Motor neuron (in vitro differentiated cells): ENCODE measurements around the gene AKAP13. TPM values are rescaled to one million over a fixed set of nuclear protein-coding genes. Genes with fewer than 3 reads are reported as not detected.

Source experiments
- ATAC-seq, 8 experiments: fragments of 200-7000 bp; cut with Tn5 transposase; replicated peaks in 6 of 8; 2 replicates each; pipeline ENCODE4 v1.8.0; 2021; ENCODE audit warnings: mild to moderate bottlenecking in 8 of 8, moderate library complexity in 8 of 8
- H3K27ac ChIP-seq, 2 donors: fragments of 250-450 bp; sonication (Bioruptor Pico); 2 replicates each; pipeline ENCODE4 v1.9.0; 2021; ENCODE audit warnings: antibody characterized with exemption in 2 of 2, mild to moderate bottlenecking in 2 of 2, moderate library complexity in 1 of 2
- H3K4me1 ChIP-seq, 2 donors: fragments of 250-450 bp; sonication (Bioruptor Pico); replicated peaks in 1 of 2; 2 replicates each; pipeline ENCODE4 v1.6.1; 2021; ENCODE audit warnings: antibody characterized with exemption in 2 of 2, mild to moderate bottlenecking in 2 of 2, moderate library complexity in 1 of 2
- H3K4me3 ChIP-seq, 5 donors: fragments of 250-450 bp; sonication (Bioruptor Pico); 2 replicates each; pipeline ENCODE4 v1.9.0; 2021; ENCODE audit warnings: antibody characterized with exemption in 5 of 5, mild to moderate bottlenecking in 5 of 5, moderate library complexity in 4 of 5
- WGBS, 10 experiments: fragments of 450-650 bp; shearing (Covaris generic); methylation state at CpG; one replicate each; pipeline ENCODE4 v1.0.0; 2022; 5-methylcytosine and 5-hydroxymethylcytosine counted together
- in situ Hi-C, 9 experiments: fragments of 400-800 bp; cut with MboI; loops; one replicate each; pipeline ENCODE4 v1.15.0; 2021; ENCODE audit warnings: low sequenced_read_pairs in 9 of 9, low pct_unique_long_range_greater_than_20kb in 2 of 9; ENCODE audit not compliant: unreplicated experiment in 9 of 9
- total RNA-seq, 8 experiments: library from RNA; unstranded; fragments of 300-600 nt; gene quantifications; 2 replicates each; pipeline versions ENCODE4 v1.2.3 to v1.2.4, GENCODE V29; 2022

AKAP13 gene
- total RNA-seq, 8 experiments from 2014 or later: 18.6 to 60.2 (median 38.2) TPM

GRCh38 chr15:85497172-85497569, 116.8 kb downstream of the AKAP13 start:
- no peak overlapping the region for H3K4me3 ChIP-seq
- in situ Hi-C loops: loop anchor here in 3 of 9 experiments (25.0 kb wide), 2 partner anchors 185 to 340 kb away; no protein-coding TSS in a partner anchor
- 80 to 100% (median 94%) methylated on average over 1 to 2 of the region's 2 CpGs; no CpG with 5 or more reads in 2 of the 10 experiments for WGBS, 10 experiments

GRCh38 chr15:85498471-85498870, 118.1 kb downstream of the AKAP13 start:
- in situ Hi-C loops: loop anchor here in 3 of 9 experiments (25.0 kb wide), 2 partner anchors 186 to 339 kb away; no protein-coding TSS in a partner anchor
- ATAC-seq: no peak
- Histone ChIP-seq H3K27ac (no peak overlapping the region), H3K4me1 (peaks cover 19 to 39% of the 10 kb centered on the region in 2 donors), H3K4me3 (no peak overlapping the region)
- 74 to 100% (median 91%) methylated on average over 1 to 6 of the region's 6 CpGs for WGBS, 10 experiments

More at GRCh38 chr15:85497172-85497569, 116.8 kb downstream of the AKAP13 start:
- Histone ChIP-seq H3K4me1 (peaks cover 19 to 39% of the 10 kb centered on the region in 2 donors), H3K27ac (no peak overlapping the region)
- no peak for ATAC-seq

- 18 to 87% (median 64%) methylated on average over 2 to 7 of the region's 7 CpGs for WGBS, 10 experiments
- Histone ChIP-seq H3K4me1 (peaks cover 14 to 34% of the 10 kb centered on the region in 2 donors), H3K4me3 (no peak overlapping the region), H3K27ac (no peak overlapping the region)
- ATAC-seq: peak; percentile 52 to 87 (median 61)
- in situ Hi-C loops: loop anchor here in 3 of 9 experiments (25.0 kb wide), 2 partner anchors 187 to 338 kb away; no protein-coding TSS in a partner anchor
These were observed 119.0 kb downstream of the AKAP13 start for GRCh38 chr15:85499371-85499887.

GRCh38 chr15:85500060-85500708, 119.8 kb downstream of the AKAP13 start:
- Histone ChIP-seq H3K4me3 (no peak overlapping the region), H3K27ac (no peak overlapping the region)
- 54 to 100% (median 90%) methylated on average over 1 to 5 of the region's 6 CpGs for WGBS, 10 experiments

GRCh38 chr15:85500729-85501128, 120.3 kb downstream of the AKAP13 start:
- Histone ChIP-seq H3K27ac (no peak overlapping the region), H3K4me1 (peaks cover 14 to 25% of the 10 kb centered on the region in 2 donors), H3K4me3 (no peak overlapping the region)
- WGBS, 10 experiments: 60 to 100% (median 71%) methylated on average over 1 to 3 of the region's 4 CpGs; no CpG with 5 or more reads in 4 of the 10 experiments
- in situ Hi-C loops: no loop called here
- peak in 3 of 8 experiments; percentile 41 to 51 (median 44) for ATAC-seq

More at GRCh38 chr15:85500060-85500708, 119.8 kb downstream of the AKAP13 start:
- H3K4me1 ChIP-seq: peaks cover 14 to 29% of the 10 kb centered on the region in 2 donors
- in situ Hi-C loops: no loop called here
- ATAC-seq: no peak

- 57 to 100% (median 90%) methylated on average over 1 to 2 of the region's 2 CpGs; no CpG with 5 or more reads in 3 of the 10 experiments for WGBS, 10 experiments
- Histone ChIP-seq H3K27ac (no peak overlapping the region), H3K4me3 (no peak overlapping the region), H3K4me1 (peaks cover 14 to 25% of the 10 kb centered on the region in 2 donors)
- no peak for ATAC-seq
- in situ Hi-C loops: no loop called here
These were observed 121.2 kb downstream of the AKAP13 start for GRCh38 chr15:85501574-85501973.

GRCh38 chr15:85503151-85503799, 122.9 kb downstream of the AKAP13 start:
- Histone ChIP-seq H3K27ac (no peak overlapping the region), H3K4me3 (no peak overlapping the region), H3K4me1 (peaks cover 14 to 25% of the 10 kb centered on the region in 2 donors)
- in situ Hi-C loops: no loop called here
- ATAC-seq: no peak
- WGBS, 10 experiments: 75 to 100% (median 90%) methylated on average over 1 to 4 of the region's 4 CpGs; no CpG with 5 or more reads in 4 of the 10 experiments

- Histone ChIP-seq H3K27ac (no peak overlapping the region), H3K4me3 (no peak overlapping the region), H3K4me1 (peaks cover 11 to 14% of the 10 kb centered on the region in 2 donors)
- in situ Hi-C loops: no loop called here
- 13 to 100% (median 68%) methylated on average over 1 to 8 of the region's 8 CpGs for WGBS, 10 experiments
- ATAC-seq: peak in 4 of 8 experiments; percentile 57 to 83 (median 82)
These were observed 124.6 kb downstream of the AKAP13 start for GRCh38 chr15:85504749-85505676.

- no peak overlapping the region for H3K4me3 ChIP-seq
- peaks cover 0 to 4% of the 10 kb centered on the region in 2 donors for H3K4me1 ChIP-seq
- 14 to 100% (median 85%) methylated on average over 1 to 2 of the region's 2 CpGs; no CpG with 5 or more reads in 2 of the 10 experiments for WGBS, 10 experiments
- H3K27ac ChIP-seq: no peak overlapping the region
- in situ Hi-C loops: no loop called here
- ATAC-seq: no peak
These were observed 126.7 kb downstream of the AKAP13 start for GRCh38 chr15:85507114-85507513.

- H3K4me3 ChIP-seq: no peak overlapping the region
- in situ Hi-C loops: no loop called here
- WGBS, 10 experiments: 83 to 100% (median 94%) methylated on average over 1 to 3 of the region's 3 CpGs; no CpG with 5 or more reads in 4 of the 10 experiments
- H3K27ac ChIP-seq: no peak overlapping the region
- peak in 3 of 8 experiments; percentile 27 to 75 (median 55) for ATAC-seq
- peaks cover 0 to 4% of the 10 kb centered on the region in 2 donors for H3K4me1 ChIP-seq
These were observed 129.6 kb downstream of the AKAP13 start for GRCh38 chr15:85509973-85510372.

- H3K4me1 ChIP-seq: peaks cover 0 to 4% of the 10 kb centered on the region in 2 donors
- no peak overlapping the region for H3K4me3 ChIP-seq
- WGBS, 10 experiments: 86 to 100% (median 100%) methylated on average over 1 to 3 of the region's 3 CpGs; no CpG with 5 or more reads in 5 of the 10 experiments
- in situ Hi-C loops: no loop called here
- H3K27ac ChIP-seq: no peak overlapping the region
- no peak for ATAC-seq
These were observed 134.0 kb downstream of the AKAP13 start for GRCh38 chr15:85514413-85514812.

GRCh38 chr15:85515212-85515611, 134.8 kb downstream of the AKAP13 start:
- in situ Hi-C loops: no loop called here
- H3K4me3 ChIP-seq: no peak overlapping the region
- WGBS, 10 experiments: 12 to 90% (median 81%) methylated on average over 2 to 4 of the region's 4 CpGs; no CpG with 5 or more reads in 4 of the 10 experiments
- H3K27ac ChIP-seq: no peak overlapping the region
- ATAC-seq: no peak
- no peaks in the 10 kb centered on the region for H3K4me1 ChIP-seq
